ENCODE data around the gene PCBD1.

The PCBD1 gene

DNA sequence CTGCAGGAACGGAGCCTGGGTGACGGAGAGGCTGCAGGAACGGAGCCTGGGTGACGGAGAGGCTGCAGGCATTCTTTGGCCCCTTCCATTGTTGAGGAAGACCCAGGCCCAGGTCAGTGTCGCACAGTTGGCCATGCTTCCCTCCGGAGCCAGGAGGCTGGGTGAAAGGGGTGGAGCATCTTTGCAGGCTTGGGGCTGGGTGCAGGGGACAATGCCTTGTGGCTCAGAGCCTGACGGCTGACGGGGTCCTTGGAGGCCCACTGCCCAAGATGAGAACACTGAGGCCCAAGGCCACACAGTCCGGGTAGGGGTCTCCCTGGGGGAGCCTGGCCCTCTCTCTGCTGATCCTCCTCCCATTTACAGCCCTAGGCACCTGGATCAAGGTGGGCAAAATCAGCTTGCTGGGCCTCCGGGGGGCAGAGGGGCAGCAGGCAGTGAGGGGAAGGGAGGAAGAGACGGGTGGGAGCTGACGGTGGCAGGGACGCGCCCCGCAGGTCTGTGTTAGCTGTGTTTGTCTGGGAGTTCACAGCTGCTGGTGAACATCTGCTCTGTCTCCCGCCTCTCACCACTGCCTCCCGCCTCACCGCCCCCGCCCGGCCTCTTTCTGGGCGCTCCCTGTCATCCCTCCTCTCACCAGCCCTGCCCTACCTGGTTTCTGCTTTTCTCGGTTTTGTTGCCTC is 30.6 kb upstream of the PCBD1 start:
- DNase-seq (ENCODE audit: low read depth), result no peak
- in situ Hi-C loops (cut with HindIII; ENCODE audit: low sequenced_read_pairs), result no loop called here
- H3K4me3 ChIP-seq (ENCODE audit: low read depth, low read length), result no peak overlapping the region
- TF ChIP-seq, protein P1, sequence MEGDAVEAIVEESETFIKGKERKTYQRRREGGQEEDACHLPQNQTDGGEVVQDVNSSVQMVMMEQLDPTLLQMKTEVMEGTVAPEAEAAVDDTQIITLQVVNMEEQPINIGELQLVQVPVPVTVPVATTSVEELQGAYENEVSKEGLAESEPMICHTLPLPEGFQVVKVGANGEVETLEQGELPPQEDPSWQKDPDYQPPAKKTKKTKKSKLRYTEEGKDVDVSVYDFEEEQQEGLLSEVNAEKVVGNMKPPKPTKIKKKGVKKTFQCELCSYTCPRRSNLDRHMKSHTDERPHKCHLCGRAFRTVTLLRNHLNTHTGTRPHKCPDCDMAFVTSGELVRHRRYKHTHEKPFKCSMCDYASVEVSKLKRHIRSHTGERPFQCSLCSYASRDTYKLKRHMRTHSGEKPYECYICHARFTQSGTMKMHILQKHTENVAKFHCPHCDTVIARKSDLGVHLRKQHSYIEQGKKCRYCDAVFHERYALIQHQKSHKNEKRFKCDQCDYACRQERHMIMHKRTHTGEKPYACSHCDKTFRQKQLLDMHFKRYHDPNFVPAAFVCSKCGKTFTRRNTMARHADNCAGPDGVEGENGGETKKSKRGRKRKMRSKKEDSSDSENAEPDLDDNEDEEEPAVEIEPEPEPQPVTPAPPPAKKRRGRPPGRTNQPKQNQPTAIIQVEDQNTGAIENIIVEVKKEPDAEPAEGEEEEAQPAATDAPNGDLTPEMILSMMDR (IDR thresholded peaks at IDR 0.05; ENCODE audit: low read depth, low read length, missing control alignments), result no peak

DNA sequence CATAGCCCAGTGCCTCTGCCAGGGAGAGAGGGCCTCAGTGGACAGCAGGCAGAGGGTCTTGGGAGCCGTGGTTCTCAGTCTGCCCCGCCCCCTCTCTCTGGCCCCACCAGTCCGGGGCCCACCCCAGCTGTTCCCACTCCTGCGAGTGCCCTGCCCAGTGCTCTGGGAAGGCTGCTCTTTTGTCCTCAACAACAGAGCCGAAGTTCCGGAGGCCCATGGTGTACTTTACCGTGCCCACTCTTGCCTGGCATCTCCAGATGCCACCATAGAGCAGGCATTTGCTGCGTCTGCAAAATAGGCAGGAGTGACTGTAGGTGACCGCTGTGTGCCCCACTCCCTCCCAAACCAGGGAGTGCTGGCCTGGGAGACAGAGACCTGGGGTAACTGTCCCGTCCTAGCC is 29.3 kb upstream of the PCBD1 start:
- TF ChIP-seq, protein P1 (IDR thresholded peaks at IDR 0.05; ENCODE audit: low read depth, low read length, missing control alignments), result no peak
- DNase-seq (ENCODE audit: low read depth), result no peak
- no peak overlapping the region for H3K4me3 ChIP-seq (ENCODE audit: low read depth, low read length)
- in situ Hi-C loops (cut with HindIII; ENCODE audit: low sequenced_read_pairs), result no loop called here

DNA sequence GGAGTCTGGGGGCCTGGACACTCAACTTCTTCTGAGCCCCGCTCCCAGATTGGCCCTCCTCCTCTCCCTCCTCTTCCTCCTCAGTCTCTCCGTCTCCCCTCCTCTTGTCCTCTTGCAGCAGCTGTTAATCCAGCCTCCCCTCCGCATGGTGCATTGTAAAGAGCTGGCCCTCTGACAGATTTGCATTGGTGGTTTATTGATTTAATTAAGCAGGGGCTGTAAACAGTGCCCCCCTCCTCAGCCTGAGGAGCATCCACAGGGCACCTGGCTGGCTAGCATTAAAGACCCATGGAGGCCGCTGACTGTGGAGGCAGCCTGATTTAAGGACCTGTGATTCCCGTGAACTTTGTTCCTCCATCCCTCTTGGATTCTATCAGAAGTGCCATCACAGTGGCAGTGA is 28.9 kb upstream of the PCBD1 start:
- DNase-seq (ENCODE audit: low read depth), result no peak
- TF ChIP-seq, protein P1 (IDR thresholded peaks at IDR 0.05; ENCODE audit: low read depth, low read length, missing control alignments), result no peak

DNA sequence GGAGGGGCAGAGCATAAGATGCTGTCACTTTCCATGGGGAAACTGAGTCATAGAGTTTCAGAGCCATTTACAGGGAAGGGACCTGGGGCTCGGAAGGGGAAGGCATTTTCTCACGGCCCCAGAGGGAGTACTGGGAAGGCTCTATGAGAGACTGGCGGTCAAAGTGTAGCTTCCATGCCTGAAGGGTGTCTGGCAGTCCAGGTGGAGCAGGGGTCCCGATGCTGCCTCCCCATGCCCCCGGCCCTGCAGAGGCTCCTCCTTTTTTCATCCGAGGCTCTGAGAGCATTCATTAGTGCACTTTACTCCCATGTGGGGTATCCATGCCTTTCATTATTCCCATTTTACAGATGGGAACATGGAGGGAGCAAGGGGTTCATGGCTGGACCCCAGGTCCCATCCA is 27.9 kb upstream of the PCBD1 start:
- TF ChIP-seq, protein P1 (IDR thresholded peaks at IDR 0.05; ENCODE audit: low read depth, low read length, missing control alignments), result no peak
- in situ Hi-C loops (cut with HindIII; ENCODE audit: low sequenced_read_pairs), result no loop called here
- no peak for DNase-seq (ENCODE audit: low read depth)
- H3K4me3 ChIP-seq (ENCODE audit: low read depth, low read length), result no peak overlapping the region

More for the DNA sequence above, 28.9 kb upstream of the PCBD1 start:
- H3K4me3 ChIP-seq (ENCODE audit: low read depth, low read length), result no peak overlapping the region
- in situ Hi-C loops (cut with HindIII; ENCODE audit: low sequenced_read_pairs), result no loop called here

DNA sequence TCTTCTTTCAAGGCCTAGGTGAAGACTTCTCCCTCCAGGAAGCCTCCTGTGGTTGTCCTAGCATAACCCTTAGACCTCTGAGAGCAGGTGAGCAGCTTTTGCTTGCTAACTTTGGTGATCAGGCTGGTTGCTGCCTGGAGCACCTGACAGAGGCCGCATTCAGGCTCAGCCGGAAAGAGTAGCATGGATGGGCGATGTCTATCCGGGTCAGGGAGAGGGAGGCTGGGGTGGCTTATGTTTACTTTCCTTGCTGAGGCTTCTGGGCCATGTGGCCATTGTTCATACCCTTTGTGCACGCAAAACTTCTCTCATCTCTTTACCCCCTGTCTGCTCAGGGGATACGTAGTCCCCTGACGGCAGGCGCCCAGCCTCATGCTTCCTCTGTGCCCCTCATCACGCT is 27.4 kb upstream of the PCBD1 start:
- H3K4me3 ChIP-seq (ENCODE audit: low read depth, low read length), result no peak overlapping the region
- DNase-seq (ENCODE audit: low read depth), result no peak
- TF ChIP-seq, protein P1 (IDR thresholded peaks at IDR 0.05; ENCODE audit: low read depth, low read length, missing control alignments), result no peak
- in situ Hi-C loops (cut with HindIII; ENCODE audit: low sequenced_read_pairs), result no loop called here

DNA sequence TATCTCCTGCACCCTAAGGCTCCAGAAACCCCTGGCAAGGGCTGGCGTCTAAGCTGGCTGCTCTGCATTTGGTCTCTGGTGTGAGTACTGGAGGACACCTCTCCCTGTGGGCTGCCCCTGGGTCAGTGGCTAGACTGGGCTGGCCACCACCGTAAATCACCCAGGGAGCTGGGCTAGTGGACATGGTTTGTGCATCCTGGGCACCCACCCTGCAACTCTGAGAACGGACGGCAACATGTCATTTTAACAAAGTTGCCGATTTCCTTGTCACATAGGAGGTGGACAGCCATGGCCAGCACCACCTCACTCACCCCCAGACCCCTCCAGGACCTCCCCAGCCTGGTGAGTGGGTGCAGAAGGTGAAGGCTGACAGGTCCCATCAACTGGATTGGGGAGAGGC is 26.8 kb upstream of the PCBD1 start:
- no peak for DNase-seq (ENCODE audit: low read depth)
- in situ Hi-C loops (cut with HindIII; ENCODE audit: low sequenced_read_pairs), result no loop called here
- H3K4me3 ChIP-seq (ENCODE audit: low read depth, low read length), result no peak overlapping the region
- TF ChIP-seq, protein P1 (IDR thresholded peaks at IDR 0.05; ENCODE audit: low read depth, low read length, missing control alignments), result no peak
